ENCODE data around the gene GAREM1.
"Not testable (repeated sequence)": the region's sequence is repeated elsewhere in the genome, so short reads cannot be mapped to it uniquely, and the experiment has no call there.

Gene GAREM1

GRCh38 chr18:32470714-32471633, at the start of gene GAREM1:
TSS of gene GAREM1 (minus strand) at chr18:32470882. CDS start at chr18:32470428, 454 bp downstream.
- DNase-seq, result peak; percentile 74

GRCh38 chr18:32511147-32511546, 40.5 kb upstream of the GAREM1 start:
- no peak for DNase-seq

GRCh38 chr18:32509111-32509510, 38.4 kb upstream of the GAREM1 start:
- DNase-seq, result no peak

- DNase-seq, result no peak
Measured at GRCh38 chr18:32507093-32507492, 36.4 kb upstream of the GAREM1 start.

GRCh38 chr18:32502014-32502413, 31.3 kb upstream of the GAREM1 start:
- no peak for DNase-seq

GRCh38 chr18:32501242-32501641, 30.6 kb upstream of the GAREM1 start:
- DNase-seq, result not testable (repeated sequence)

GRCh38 chr18:32483002-32483401, 12.3 kb upstream of the GAREM1 start:
- DNase-seq, result no peak

- DNase-seq, result no peak
Measured at GRCh38 chr18:32482117-32482516, 11.4 kb upstream of the GAREM1 start.

- no peak for DNase-seq
Measured at GRCh38 chr18:32480581-32480980, 9.9 kb upstream of the GAREM1 start.

- no peak for DNase-seq
Measured at GRCh38 chr18:32478807-32479206, 8.1 kb upstream of the GAREM1 start.

- no peak for DNase-seq
Measured at GRCh38 chr18:32478317-32478716, 7.6 kb upstream of the GAREM1 start.

GRCh38 chr18:32476106-32476505, 5.4 kb upstream of the GAREM1 start:
- DNase-seq, result no peak

- DNase-seq, result not testable (repeated sequence)
Measured at GRCh38 chr18:32475069-32475468, 4.4 kb upstream of the GAREM1 start.

GRCh38 chr18:32473325-32473724, 2.6 kb upstream of the GAREM1 start:
- DNase-seq, result no peak

GRCh38 chr18:32472841-32473240, 2.2 kb upstream of the GAREM1 start:
- no peak for DNase-seq

- no peak for DNase-seq
Measured at GRCh38 chr18:32470460-32470713, 295 bp downstream of the GAREM1 start.

GRCh38 chr18:32469691-32470459, 807 bp downstream of the GAREM1 start:
- no peak for DNase-seq

GRCh38 chr18:32469190-32469651, 1.5 kb downstream of the GAREM1 start:
- no peak for DNase-seq

- DNase-seq, result no peak
Measured at GRCh38 chr18:32468147-32468845, 2.4 kb downstream of the GAREM1 start.

GRCh38 chr18:32461709-32462272, 8.9 kb downstream of the GAREM1 start:
- DNase-seq, result no peak

- DNase-seq, result no peak
Measured at GRCh38 chr18:32460171-32460731, 10.4 kb downstream of the GAREM1 start.

- no peak for DNase-seq
Measured at GRCh38 chr18:32459361-32460101, 11.2 kb downstream of the GAREM1 start.
